DMS153 treated with DMSO at 0.1 percent for 48 hours (cell line): ENCODE data around the gene RAB6A.
A peak's percentile ranks its signal among the peaks of the same experiment; 100 is the strongest.

Experiments used
- DNase-seq: peaks from one replicate; lab custom pipeline; 2025; ENCODE audit not compliant: unreplicated experiment; lab: John Stamatoyannopoulos, UW

RAB6A gene

DNA sequence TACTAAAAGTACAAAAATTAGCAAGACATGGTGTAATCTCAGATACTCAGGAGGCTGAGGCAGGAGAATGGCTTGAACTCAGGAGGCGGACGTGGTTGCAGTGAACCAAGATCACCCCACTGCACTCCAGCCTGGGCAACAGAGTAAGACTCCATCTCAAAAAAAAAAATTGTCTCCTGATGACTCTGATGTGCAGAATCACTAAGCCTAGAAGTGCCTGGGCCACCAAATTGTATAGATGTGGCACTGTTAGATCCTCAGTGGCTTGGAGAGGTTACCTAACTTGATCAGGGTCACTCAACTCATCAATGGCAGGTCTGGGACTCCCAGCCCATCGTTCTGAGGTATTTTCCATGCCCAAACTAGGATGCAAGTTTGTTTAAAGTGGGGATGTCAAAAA, 103.9 kb downstream of the RAB6A start:
- DNase-seq: no peak

DNA sequence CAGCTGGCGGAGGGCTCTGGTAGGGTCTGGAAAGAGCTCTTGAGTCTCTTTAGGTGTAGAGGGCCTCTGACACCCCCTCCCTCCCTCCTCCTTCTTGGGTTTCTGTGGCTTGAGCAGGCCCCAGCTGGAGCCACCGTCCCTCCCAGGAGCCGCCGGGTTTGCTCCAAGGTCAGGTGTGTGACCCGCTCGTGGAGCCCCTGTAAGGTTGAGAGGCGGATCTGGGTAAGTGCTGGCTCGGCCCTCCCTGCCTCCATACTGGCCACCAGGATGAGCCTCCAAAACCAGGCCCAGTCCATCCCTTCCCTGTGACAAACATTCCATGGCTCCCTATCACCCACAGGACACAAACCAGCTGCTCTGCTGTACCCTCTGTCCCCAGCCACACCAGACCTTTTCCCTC, 105.2 kb downstream of the RAB6A start:
- no peak for DNase-seq

DNA sequence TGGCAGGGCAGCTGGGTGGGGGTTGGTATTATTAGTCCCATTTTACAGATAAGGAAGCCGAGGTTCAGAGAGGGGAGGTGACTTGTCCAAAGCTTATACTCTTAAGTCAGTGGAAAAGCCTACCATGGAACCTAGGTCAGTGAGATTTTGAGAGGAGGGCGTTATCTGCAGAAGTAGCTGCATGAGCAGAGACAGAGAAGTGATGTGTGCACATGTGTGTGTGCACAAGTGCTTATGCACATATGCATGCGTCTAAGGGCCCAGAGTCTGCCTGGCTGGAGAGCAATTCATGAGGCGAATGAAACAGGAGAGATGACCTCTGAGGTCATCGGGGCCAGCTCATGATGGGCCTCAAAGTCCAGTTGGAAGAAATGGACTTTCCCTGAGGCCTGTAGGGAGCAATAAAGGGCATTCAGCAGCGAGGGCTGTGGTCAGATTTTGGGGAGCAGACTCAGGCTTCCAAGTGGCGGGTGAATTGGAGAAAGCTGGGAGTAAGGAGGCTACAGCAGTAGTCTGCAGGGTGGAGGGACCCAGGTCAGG, 106.3 kb downstream of the RAB6A start:
- DNase-seq: no peak

DNA sequence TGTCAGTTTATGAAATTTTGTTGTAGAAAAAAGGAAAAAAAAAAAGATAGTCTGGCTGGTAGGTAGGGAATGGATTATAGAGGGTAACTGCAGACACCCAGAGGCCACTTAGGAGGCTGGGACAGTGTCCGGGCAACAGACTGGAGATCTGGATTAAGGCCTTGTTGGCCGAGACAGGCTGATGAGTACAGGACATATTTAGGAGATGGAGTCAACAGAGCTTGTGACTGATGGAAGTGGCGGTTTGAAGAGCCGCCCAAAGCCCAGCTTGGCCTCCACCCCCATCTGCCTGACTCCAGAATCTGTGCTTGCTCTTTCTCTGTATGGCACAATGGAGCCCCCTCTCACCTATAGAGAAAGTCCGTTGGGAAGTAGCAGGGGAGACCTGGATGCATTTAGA, 106.9 kb downstream of the RAB6A start:
- no peak for DNase-seq

DNA sequence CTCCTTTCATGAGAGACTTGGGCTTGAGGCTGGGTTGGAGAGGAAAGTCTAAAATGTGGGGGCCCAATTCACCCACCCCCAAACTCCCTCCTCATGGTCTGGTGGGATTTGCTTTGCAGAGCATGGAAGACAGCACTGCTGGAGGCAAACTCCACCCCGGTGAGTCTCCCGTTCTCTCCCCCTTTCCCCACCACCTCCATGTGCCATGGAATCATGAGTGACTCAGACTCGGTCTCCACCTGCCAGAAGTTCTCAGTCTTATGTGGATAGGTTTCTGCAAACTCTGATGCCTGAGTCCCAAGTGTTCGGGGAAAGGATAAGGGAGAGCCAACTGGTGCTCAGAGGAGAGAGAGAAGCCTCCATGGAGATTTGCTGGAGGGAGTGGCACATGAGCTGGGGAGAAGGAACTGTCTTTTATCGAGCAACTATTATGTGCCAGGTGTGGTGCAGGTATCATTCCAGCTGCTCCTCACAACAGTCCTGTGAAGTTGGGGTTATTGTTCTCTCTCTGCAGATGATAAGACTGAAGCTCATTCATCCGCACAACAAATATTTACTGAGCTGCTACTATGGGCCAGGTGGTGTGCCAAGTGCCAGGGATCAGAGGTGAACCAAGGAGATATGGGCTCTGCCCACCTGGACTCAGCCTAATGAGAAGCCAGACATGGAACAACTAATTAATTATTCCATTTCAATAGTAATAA, 107.9 kb downstream of the RAB6A start:
- no peak for DNase-seq

DNA sequence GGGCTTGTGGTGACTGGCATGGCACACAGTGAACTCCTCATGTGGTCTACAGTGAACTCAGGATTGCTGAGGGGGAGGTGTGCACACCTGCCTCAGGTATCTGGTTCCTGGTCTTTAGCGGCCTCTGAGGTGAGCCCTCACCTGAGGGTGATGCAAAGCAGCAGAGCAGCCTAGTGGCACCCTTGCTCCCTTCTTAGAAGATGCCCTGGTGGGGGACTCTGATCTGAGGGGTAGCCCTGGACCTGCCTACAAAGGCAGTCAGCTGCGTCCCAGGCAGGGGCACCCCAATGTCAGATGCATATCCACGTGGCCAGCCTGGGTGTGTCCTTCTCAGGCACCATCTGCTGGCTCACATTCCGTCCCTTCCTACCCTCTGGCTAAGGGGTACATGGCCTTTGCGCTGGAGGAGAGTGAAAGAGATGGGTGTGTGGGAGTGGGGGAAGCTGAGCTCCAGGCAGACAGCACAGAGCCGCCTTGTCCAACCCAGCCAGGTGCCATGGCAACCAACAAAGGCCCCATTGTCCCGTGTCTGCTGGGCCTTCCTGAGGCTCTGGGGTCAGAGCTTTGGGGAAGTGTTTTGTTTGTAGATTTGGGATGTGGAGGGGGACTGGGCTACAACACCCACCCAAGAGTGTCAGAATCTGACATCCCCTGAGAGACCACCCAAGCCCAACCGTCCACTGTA, 108.7 kb downstream of the RAB6A start:
- no peak for DNase-seq

DNA sequence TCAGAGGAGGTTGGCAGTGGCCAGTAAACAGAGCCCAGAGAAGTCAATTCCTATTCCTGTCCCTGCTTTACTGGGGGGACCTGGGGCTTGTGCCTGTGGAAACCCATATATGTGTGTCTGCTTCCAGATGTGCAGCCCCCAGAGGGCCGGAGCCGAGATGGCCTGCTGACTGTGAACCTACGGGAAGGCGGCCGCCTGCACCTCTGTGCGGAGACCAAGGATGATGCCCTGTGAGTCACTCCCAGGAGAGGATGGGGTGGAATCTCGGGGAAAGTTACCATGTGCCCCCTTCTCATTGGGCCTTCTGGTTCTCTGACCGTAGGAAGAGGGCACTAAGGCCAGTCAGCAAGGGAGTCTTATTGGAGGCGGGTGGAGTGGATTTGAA, 109.2 kb downstream of the RAB6A start:
- DNase-seq: no peak

DNA sequence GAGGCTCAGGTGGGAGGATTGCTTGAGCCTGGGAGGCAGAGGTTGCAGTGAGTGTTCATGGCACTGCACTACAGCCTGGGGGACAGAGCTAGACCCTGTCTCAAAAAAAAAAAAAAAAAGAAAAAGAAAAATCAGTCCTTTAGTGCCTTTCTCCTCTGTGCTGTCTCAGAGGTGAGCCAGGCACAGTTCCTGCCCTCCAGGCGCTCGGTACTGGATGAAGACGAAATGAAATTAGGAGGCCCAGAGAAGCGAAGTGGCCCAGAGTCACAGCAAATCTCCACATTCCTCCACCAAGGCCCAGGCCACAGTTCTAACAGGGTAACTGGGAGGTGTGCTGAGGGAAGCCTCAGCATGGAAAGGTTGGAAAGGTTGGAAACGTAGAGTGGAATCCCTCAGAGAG, 109.6 kb downstream of the RAB6A start:
- DNase-seq: no peak

DNA sequence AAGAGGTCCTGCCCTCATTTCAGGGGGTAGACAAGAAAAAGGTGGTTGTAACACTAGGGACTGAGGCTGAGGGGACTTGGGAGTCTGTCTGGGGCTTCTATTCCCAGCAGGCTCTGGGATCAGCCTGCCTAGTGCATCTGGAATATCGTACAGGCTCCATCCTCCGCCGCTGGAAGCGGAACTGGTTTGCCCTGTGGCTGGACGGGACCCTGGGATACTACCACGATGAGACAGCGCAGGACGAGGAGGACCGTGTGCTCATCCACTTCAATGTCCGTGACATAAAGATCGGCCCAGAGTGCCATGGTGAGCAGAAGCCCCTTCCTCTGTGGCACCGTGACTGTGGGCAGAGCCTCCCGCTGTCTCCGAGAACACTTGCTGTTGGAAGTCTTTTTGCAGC, 110.5 kb downstream of the RAB6A start:
- no peak for DNase-seq

DNA sequence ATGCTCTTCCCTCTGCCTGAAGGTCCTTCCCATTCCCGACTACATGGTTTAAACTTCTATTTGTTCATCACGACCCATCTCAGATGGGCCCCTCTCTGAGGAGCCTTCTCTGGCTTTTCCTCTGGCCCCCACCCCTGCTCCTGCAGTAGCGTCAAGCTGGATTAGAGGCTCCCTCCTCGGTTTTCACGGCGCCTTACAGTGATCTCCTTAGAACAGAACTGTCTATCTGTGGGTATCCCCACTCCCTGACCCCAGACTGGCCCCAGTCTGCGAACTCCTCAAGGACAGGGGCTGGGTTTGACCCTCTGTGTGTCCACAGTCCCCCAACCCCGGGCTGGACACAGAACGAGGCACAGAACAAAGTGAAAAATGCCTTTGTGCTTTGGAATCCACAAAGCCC, 111.7 kb downstream of the RAB6A start:
- DNase-seq: no peak

DNA sequence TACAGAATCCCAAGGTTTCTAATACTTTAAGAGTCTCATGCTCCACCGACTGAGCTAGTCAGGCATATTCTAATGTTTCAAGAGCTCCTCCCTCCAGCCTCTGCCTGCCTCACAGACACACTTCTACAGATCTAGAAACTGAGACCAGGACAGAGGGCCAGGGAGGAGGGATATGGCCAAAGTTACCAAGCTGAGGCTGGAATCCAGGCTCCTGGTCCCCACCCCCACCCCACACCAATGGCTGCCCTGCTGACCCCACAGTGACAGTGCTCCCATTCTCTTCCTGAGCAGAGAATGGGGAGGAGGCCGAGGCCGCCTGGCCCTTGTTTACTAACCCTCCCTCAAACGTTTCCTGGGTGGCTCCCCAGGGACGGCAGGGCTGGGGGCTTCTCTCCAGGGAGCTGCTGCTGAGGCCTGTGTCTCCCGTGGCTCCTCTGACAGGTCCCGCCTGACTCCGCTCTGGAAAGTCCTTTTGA, 112.3 kb downstream of the RAB6A start:
- no peak for DNase-seq

DNA sequence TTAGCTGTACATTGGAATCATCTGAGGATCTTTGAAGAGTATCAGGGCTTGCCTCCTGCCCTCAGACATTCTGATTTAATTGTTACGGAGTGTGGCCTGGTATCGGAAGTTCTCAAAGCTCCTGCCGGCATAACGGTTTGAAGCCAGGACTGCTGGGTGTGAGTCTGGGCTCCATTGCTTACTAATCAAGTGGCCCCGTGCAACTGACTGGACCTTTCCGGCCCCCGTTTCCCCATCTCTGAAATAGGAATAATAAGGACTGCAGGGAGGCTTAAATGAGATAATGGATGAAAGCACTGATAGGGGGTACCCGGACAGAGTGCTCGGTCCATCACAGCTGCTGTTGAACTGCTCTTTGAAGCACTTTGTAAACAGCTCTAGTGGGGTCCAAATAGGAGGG, 112.8 kb downstream of the RAB6A start:
- no peak for DNase-seq

DNA sequence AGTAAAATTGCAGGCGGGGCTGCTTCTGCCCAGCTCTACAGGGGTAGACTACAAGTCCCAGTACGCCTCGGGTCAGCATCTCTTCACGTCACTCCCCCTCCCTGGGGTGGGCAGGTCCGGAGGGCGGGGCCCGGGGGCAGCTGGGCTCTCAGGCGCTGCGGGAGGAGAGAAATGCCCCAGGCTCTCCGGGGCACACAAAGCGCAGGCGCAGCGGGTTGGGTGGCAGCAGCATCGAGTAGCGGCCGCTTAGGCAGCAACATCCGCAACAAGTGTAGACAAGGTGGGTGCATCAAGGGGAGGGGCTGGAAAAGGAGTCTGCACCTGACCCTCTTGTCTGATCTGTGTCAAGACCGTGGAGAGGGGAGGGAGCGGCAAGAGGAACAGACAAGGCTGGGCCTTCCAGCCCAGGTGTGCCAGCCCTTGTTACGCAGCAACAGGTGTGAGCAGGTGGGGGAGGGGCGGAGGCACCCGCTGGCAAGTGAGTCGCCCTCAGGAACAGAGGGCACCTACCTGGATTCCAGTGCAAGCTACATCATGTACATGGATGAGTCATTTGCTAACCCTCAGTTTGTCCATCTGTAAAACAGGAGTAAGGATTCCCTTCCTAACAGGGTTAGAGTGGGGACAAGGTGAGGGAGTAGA, 113.3 kb downstream of the RAB6A start:
- DNase-seq: peak; percentile 90

DNA sequence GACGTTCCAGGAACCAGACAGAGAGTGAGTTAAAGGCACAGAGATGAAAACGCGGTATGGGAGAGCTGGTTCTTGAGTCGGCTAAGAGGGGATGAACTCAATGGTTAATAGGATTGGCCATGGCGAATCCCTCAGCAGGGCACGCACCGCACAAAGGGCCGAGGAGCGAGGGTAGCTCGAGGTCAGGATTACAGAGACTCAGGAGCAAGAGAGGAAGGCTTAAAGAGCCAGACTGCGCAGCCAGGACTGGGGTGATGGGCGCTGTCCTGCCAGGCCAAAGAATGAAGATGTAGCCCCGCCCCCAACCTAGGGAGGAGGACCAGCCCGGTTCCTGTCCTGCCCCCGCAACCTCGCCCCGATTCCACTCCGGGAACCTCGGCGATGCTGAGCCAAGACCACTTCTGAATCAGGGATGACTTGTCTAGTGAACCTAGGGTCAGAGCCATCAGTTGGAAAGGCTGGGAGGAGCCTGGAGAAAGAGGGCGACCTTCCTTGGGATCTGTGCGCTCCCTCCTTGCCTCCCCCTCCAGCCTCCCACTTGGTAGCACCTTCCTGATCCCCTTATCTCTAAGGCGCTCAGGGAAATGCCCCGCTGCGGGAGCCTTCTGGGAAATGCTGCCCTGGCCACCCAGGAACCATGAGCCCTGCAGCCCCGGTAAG, 114.8 kb downstream of the RAB6A start, which contains the start of gene PLEKHB1:
TSS of gene PLEKHB1 (plus strand) at position 610 of the 660 bp plus-strand sequence. CDS start at position 638, 28 bp downstream.
- no peak for DNase-seq

DNA sequence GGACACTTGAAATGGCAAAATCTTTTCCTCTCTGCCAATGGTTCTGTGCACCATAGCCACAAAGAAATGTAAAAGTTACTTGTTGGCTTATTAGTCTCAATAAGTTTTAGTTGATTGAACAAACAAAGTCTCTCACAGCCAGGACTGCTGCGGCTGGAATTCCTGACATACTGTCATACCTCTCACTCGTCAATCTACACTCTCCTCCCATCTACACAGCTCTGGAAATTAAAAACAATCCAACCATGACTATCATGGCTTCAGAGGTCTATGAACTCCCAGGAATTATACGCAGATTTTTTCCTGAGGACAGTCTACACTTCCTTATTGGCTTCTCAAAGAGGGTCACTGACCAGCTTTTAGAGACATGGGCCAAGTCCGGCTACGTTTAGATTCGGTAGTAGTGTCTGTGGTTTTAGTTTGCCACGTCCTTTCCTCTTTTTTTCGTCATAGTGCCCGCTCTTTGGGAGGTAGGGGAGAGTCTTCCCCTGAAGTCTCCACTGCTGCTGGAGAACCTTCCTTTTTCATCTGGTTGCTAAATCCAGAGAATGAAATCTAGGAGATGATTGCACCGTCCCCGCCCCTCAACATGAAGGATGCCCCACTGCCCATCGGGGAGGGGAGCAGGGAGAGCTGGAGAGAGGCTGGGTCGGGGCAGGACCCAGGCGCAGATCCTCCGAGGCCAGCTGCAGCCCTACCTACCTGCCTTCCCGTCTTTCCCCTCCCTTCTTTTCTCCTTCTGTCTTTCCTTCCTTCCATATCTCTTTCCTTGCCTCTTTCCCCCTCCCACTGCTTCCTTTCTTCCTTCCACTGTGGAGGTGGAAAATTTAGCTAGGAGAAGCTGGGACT, 115.5 kb downstream of the RAB6A start:
- DNase-seq: no peak

DNA sequence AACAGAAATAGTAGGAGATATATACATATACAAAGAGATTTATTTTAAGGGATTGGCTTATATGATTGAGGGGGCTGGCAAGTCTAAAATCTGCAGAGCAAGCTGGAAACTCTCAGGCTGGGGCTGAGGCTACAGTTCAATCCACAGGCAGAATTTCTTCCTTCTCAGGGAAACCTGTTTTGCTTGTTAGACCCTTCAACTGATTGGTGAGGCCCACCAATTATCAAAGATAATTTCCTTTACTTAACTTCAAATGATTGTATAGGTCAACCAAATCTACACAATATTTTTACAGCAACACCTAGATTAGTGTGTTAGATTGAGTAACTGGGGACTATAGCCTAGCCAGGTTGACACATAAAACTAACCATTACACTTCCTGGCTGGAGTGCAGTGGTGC, 119.2 kb downstream of the RAB6A start:
- no peak for DNase-seq

DNA sequence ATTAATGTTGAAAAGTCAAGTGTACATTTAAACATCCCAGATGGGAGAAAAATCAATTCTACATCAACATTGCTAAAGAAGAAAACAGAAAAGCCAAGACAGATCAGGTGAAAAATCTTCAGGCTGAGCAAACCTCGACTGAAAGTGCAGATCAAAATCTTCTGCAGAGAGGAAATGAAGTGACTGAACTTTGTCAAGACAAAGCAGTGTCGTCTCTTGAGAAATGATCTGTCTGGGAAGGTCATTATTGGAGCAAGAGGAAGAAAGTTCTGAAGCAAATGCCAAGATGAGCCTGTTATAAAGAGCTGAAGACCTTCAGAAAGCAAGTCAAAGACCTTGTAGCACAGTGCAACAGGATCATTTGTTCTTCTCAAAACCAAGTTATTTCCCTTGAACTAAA, 120.3 kb downstream of the RAB6A start:
- DNase-seq: no peak

DNA sequence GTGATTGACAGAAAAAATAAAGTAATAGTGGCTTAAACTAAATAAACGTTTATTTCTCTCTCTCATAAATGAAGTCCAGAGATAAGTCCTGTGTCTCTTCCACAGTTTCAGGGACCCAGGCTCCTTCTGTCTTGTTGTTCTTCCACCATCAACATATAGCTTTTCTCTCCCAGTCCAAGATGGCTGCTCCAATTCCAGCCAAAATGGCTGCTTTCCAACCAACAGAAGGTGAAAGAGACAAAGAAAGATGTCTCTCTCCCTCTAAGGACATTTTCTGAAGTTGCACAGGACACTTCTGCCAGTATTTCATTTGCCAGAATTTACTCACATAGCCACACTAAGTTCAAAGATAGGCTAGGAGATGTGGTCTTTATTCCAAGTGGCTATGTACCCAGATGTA, 123.9 kb downstream of the RAB6A start:
- DNase-seq: no peak

DNA sequence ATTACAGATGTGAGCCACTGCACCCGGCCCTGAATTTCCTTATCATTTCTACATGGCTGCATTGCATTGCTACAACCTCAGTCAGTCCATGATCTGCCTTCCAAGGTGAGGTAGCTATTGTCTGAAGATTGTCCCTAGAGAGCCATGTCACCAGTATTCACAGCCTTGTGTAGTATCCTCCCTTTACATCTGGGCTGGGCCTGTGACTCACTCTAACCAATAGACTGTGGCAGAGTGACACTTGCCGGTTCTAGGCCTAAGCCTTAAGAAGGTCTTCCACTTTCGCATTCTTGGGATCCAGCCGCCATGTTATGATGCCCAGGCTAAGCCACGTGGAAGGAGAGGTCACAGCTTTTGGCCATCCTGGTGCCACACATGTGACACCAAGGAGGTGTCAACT, 124.6 kb downstream of the RAB6A start:
- no peak for DNase-seq

DNA sequence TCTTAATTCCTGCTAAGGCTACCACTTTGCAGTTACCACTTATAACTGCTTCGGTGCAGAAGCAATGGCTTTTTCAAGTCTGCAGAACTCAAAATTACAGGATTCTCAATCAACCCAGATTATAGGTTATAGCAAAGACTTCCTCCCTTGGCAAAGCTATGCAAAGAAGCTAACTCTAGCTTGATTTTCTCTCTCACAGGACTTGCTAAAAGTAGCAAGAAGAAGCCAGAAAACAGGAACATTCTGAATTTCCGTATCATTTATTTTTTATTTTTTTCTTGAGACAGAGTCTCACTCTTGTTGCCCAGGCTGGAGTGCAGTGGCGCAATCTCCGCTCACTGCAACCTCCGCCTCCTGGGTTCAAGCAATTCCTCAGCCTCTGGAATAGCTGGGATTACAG, 125.2 kb downstream of the RAB6A start:
- DNase-seq: no peak

DNA sequence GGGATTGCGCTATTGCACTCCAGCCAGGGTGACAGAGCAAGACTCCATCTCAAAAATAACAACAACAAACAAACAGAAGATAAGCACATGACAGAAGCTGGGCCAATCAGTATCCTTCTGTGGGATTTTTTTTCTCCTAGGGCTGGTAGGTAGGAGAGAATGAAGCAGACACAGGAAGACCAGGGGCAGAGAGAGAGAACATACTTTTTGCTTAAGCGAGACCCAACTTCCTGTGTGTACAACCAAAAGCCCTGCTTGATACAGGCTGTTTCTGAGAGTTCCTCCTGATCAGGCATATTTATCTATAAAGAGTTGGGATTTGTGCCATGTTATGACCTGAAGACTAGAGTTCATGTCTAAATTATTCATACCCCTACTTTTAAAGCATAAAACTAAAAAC, 126.9 kb downstream of the RAB6A start:
- no peak for DNase-seq
